Heart right ventricle (tissue), 16 donors: ENCODE results near the gene NFYC. TPM values are rescaled to one million over a fixed set of nuclear protein-coding genes. Genes with fewer than 3 reads are reported as not detected.

Experiments
- ATAC-seq, 8 donors: fragments of 200-7000 bp; cut with Tn5 transposase; one replicate each; pipeline ENCODE4 v1.9.1; 2020; ENCODE audit warnings: mild to moderate bottlenecking in 8 of 8, moderate library complexity in 8 of 8, moderate number of reproducible peaks in 1 of 8
- DNase-seq, 2 donors: peaks; one replicate each; pipeline ENCODE4 v3.0.0-alpha.2; 2020
- H3K27ac ChIP-seq, 10 donors: fragments of 200-600 bp; sonication (generic) in 2 of 10; one replicate each; pipeline versions ENCODE4 v1.5.0 to v1.8.0; 2020 to 2022; ENCODE audit warnings: mild to moderate bottlenecking in 3 of 10
- H3K27me3 ChIP-seq, 7 donors: fragments of 200-600 bp; one replicate each; pipeline ENCODE4 v1.8.0; 2021 to 2022; ENCODE audit warnings: mild to moderate bottlenecking in 2 of 7
- H3K36me3 ChIP-seq, 9 donors: fragments of 200-600 bp; sonication (generic) in 1 of 9; one replicate each; pipeline versions ENCODE4 v1.5.0 to v1.8.0; 2020 to 2022; ENCODE audit warnings: mild to moderate bottlenecking in 2 of 9
- H3K4me1 ChIP-seq, 9 donors: fragments of 200-600 bp; sonication (generic) in 1 of 9; one replicate each; pipeline versions ENCODE4 v1.5.0 to v1.8.0; 2020 to 2022; ENCODE audit warnings: mild to moderate bottlenecking in 4 of 9
- H3K4me3 ChIP-seq, 10 donors: fragments of 200-600 bp; sonication (generic) in 2 of 10; one replicate each; pipeline versions ENCODE4 v1.5.0 to v1.8.0; 2020 to 2022; ENCODE audit warnings: mild to moderate bottlenecking in 7 of 10, moderate library complexity in 2 of 10
- H3K9me3 ChIP-seq, 11 donors: fragments of 200-600 bp in 10 of 11; sonication (generic) in 2 of 11; one replicate each; pipeline versions ENCODE4 v1.5.0 to v1.8.0; 2013 to 2022; ENCODE audit warnings: mild to moderate bottlenecking in 2 of 11, control low read depth in 1 of 11, moderate library complexity in 1 of 11
- CTCF ChIP-seq, 9 donors: fragments of 200-600 bp; sonication (generic) in 2 of 9; IDR thresholded peaks; one replicate each; pipeline versions ENCODE4 v1.5.0 to v1.8.0; 2021 to 2022; ENCODE audit warnings: antibody characterized with exemption in 9 of 9, mild to moderate bottlenecking in 5 of 9, moderate library complexity in 1 of 9
- WGBS, 2 donors: extraction: QIAGEN DNeasy Blood & Tissue Kit; methylation state at CpG; one replicate each; pipeline ENCODE4 v1.1.7; 2013; ENCODE audit warnings: inconsistent platforms in 1 of 2; 5-methylcytosine and 5-hydroxymethylcytosine counted together
- intact Hi-C, 10 donors: fragments of 100-400 bp; cut with DNase I; formaldehyde crosslinking; loops; one replicate each; pipeline versions ENCODE4 v1.11.1 to v1.14.2; 2022
- polyA plus RNA-seq, 2 donors: library from polyadenylated mRNA; stranded (reverse); fragments of 200-250 nt; gene quantifications; one replicate each; pipeline ENCODE4 v1.2.3, GENCODE V29; 2013
- total RNA-seq, 10 donors: library from RNA; stranded (reverse); fragmentation: NEBNext Ultra II Directional in 3 of 10; extraction: Animal tissue kit (Norgen Biotek cat#: 25700) in 3 of 10; gene quantifications; one replicate each; pipeline versions ENCODE4 v1.2.1 to v1.2.4, GENCODE V29; 2021 to 2023
- donor health status: Arrhythmogenic right ventricular cardiomyopathy.
- donor health status: ischemic (EF 13 %, LVEDD 7.1; RV severe dilation, severe dysfunction).
- donor health status: healthy with polysubstance abuse.
- donor health status: DM: no; HTN: yes; CAD: no.
- donor health status: DM: no; HTN: no; CAD: no.
- donor health status: ischemic (EF 25% LVEDD 6.9; RV normal size, moderate dysfunction).
- donor health status: ischemic (EF 25% LVEDD 5.7; RV mildly dilated, moderate dysfunction).
- donor health status: healthy.
- donor health status: DM: yes; HTN: yes; CAD: no.
- donor health status: Ischemic cardiomyopathy.
- donor health status: ischemic (EF 35%, LVEDD 5.7; RV mildly dilated, moderate dysfunction).
- donor health status: nonischemic (EF 11% LVEDD 7.7; RV severe dilation, severe dysfunction).
- donor health status: DM: yes; HTN: yes; CAD: no.
- donor health status: PGD.
- donor health status: ischemic (EF 29% LVEDD 5.4; RV normal size, mild dysfunction).
- donor health status: nonischemic (EF 23%, LVEDD 6.1; RV moderate dilation, normal function).

NFYC gene
- total and polyA plus RNA-seq, 12 donors: 49.9 to 84.7 (median 71.7) TPM

- Histone ChIP-seq H3K36me3 (peaks cover 0 to 16% (median 0%) of the 10 kb centered on the region in 9 donors), H3K9me3 (no peaks in the 10 kb centered on the region), H3K27me3 (no peaks in the 10 kb centered on the region), H3K27ac (peak overlapping the region in 9 of 10 donors; percentile 1 to 91 (median 88)), H3K4me3 (peak overlapping the region in 4 of 10 donors; percentile 5 to 67 (median 6)), H3K4me1 (peaks cover 0 to 96% (median 86%) of the 10 kb centered on the region in 9 donors)
- DNase-seq (peak in 1 of 2 donors; percentile 61), ATAC-seq (peak in 5 of 8 donors; percentile 10 to 55 (median 24))
- intact Hi-C loops: loop anchor here in 1 of 10 donors (5.0 kb wide), 1 partner anchor 44 kb away; no protein-coding TSS in a partner anchor
- no peak for TF ChIP-seq CTCF (IDR thresholded peaks at IDR 0.05)
These were observed 21.5 kb downstream of the NFYC start for GRCh38 chr1:40712997-40713396.

DNA sequence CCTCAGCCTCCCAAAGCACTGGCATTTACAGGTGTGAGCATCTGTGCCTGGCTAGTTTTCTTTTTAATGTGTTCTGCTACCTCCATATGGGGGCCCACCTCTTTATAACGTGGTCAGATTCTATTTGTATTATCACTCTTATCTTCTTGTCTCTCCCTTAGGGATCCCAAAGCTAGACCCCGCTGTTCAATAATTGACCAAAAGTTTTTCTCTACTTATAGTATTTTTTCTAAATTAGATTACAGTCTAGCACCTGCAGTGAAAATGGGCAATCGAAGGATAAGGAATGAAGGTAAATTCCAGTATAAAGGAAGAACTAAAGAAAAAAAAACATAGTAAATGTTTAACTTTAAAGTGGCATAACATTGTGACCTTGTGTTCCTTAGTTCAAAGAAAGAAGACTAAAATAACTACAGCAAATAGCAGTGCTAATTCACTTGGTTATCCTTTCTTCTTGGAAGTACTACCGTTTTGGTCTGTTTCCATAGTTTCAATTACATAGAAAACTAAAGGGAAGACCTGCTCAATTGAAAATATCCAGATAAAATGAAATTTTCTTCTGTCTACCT lies 24.1 kb downstream of the NFYC start:
- DNase-seq: no peak
- ATAC-seq: no peak
- intact Hi-C loops: no loop called here
- H3K36me3 ChIP-seq: peaks cover 0 to 16% (median 0%) of the 10 kb centered on the region in 9 donors
- no peaks in the 10 kb centered on the region for H3K9me3 ChIP-seq
- H3K27me3 ChIP-seq: no peaks in the 10 kb centered on the region
- no peak overlapping the region for H3K4me3 ChIP-seq
- peaks cover 0 to 99% (median 82%) of the 10 kb centered on the region in 9 donors for H3K4me1 ChIP-seq
- WGBS, 2 donors: 56 to 71% methylated on average over 4 of the region's 4 CpGs
- H3K27ac ChIP-seq: peak overlapping the region in 3 of 10 donors; percentile 2 to 7 (median 3)
- no peak for TF ChIP-seq CTCF (IDR thresholded peaks at IDR 0.05)

- WGBS, 2 donors: 40 to 80% methylated on average over 1 of the region's 1 CpG
- intact Hi-C loops: no loop called here
- Histone ChIP-seq H3K9me3 (no peaks in the 10 kb centered on the region), H3K27me3 (no peaks in the 10 kb centered on the region), H3K4me1 (peaks cover 0 to 97% (median 79%) of the 10 kb centered on the region in 9 donors), H3K36me3 (peaks cover 0 to 20% (median 0%) of the 10 kb centered on the region in 9 donors), H3K4me3 (no peak overlapping the region), H3K27ac (no peak overlapping the region)
- DNase-seq (no peak), ATAC-seq (no peak)
- no peak for TF ChIP-seq CTCF (IDR thresholded peaks at IDR 0.05)
These were observed 25.6 kb downstream of the NFYC start for GRCh38 chr1:40717065-40717464.

DNA sequence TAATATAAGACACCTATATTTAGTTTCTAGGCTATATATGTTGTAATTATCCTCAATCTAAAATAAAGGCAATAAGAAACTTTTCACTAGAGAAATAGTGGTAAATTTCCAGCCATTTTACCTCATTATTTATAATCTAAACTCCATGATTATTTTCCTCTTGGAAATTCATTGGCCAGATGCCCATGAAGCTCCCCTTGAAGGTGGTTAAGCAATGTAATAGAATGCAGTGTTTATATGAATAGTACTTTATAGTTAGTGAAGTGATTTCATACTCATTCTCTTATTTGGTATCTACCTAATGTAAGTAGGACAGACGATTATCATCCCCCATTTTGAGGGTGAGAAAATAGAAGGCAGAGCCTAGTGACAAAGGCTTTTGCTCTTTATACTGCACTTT lies 26.5 kb downstream of the NFYC start:
- no peak overlapping the region for H3K4me3 ChIP-seq
- WGBS, 2 donors: 12 to 56% methylated on average over 1 of the region's 1 CpG
- H3K27me3 ChIP-seq: no peaks in the 10 kb centered on the region
- ATAC-seq: no peak
- H3K9me3 ChIP-seq: no peaks in the 10 kb centered on the region
- intact Hi-C loops: no loop called here
- H3K27ac ChIP-seq: peak overlapping the region in 1 of 10 donors; percentile 3
- DNase-seq: no peak
- H3K4me1 ChIP-seq: peaks cover 0 to 97% (median 77%) of the 10 kb centered on the region in 9 donors
- peaks cover 0 to 19% (median 0%) of the 10 kb centered on the region in 9 donors for H3K36me3 ChIP-seq
- TF ChIP-seq CTCF (IDR thresholded peaks at IDR 0.05): no peak
